Suprapubic skin (tissue), 4 donors: ENCODE measurements around the gene TFAP2A.

Source experiments
- POLR2A ChIP-seq, 2 donors: fragments of 450-650 bp; IDR thresholded peaks; one replicate each; pipeline ENCODE4 v1.6.1; 2017; ENCODE audit warnings: antibody characterized with exemption in 2 of 2, mild to moderate bottlenecking in 2 of 2, moderate library complexity in 2 of 2
- POLR2AphosphoS5 ChIP-seq, 3 donors: sonication (generic); formaldehyde crosslinking; IDR thresholded peaks; one replicate each; pipeline ENCODE4 v1.6.1; 2017; ENCODE audit warnings: antibody characterized with exemption in 3 of 3
- TF ChIP-seq, protein P1 (sequence below), 2 donors: fragments of 200-600 bp in 1 of 2; fragments of 450-650 bp in 1 of 2; sonication (generic) in 1 of 2; IDR thresholded peaks; one replicate each; pipeline ENCODE4 v1.5.1; 2016 to 2019; ENCODE audit warnings: antibody characterized with exemption in 2 of 2, mild to moderate bottlenecking in 1 of 2, moderate library complexity in 1 of 2

DNA sequence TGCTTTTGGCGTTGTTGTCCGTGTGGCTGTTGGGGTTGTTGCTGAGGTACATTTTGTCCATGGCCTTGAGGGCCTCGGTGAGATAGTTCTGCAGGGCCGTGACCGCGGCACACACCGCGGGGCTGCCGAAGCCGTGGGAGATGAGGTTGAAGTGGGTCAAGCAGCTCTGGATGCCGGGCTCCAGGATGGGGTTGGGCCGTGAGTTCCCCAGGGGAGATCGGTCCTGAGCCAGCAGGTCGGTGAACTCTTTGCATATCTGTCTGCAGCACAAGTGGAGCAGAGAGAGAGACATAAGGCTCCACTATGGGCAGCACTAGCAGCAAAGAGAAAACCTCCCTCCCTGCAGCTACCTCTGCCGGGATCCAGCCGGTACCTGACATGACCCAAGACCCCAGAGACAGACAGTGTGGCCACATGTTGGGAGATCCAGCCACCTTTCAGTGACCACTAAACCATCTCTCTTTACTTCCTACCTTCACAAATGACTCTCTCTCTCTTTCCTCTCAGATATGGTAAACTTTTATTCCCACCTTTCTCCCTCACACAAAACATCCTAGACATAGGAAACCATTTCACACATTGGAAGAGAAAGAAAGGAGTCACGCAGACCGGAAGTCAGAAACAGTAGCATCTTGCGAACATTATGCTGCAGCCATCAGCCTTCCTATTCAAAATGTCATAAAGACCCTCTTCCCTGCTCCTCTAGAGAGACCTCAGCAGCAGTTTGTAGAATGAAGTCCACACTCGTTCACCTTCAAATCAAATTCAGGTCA, 16.2 kb downstream of the TFAP2A start:
- TF ChIP-seq, protein P1, sequence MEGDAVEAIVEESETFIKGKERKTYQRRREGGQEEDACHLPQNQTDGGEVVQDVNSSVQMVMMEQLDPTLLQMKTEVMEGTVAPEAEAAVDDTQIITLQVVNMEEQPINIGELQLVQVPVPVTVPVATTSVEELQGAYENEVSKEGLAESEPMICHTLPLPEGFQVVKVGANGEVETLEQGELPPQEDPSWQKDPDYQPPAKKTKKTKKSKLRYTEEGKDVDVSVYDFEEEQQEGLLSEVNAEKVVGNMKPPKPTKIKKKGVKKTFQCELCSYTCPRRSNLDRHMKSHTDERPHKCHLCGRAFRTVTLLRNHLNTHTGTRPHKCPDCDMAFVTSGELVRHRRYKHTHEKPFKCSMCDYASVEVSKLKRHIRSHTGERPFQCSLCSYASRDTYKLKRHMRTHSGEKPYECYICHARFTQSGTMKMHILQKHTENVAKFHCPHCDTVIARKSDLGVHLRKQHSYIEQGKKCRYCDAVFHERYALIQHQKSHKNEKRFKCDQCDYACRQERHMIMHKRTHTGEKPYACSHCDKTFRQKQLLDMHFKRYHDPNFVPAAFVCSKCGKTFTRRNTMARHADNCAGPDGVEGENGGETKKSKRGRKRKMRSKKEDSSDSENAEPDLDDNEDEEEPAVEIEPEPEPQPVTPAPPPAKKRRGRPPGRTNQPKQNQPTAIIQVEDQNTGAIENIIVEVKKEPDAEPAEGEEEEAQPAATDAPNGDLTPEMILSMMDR (IDR thresholded peaks at IDR 0.05) = no peak
- no peak for TF ChIP-seq POLR2A (IDR thresholded peaks at IDR 0.05)
- TF ChIP-seq POLR2AphosphoS5 (IDR thresholded peaks at IDR 0.05) = no peak
